SIG-M5 (cell line): ENCODE data around the gene CXCL11.
A peak's percentile ranks its signal among the peaks of the same experiment; 100 is the strongest.
"Not testable (repeated sequence)": the region's sequence is repeated elsewhere in the genome, so short reads cannot be mapped to it uniquely, and the experiment has no call there.

Experiments used
- DNase-seq: peaks from one replicate; lab custom pipeline; 2025; lab: John Stamatoyannopoulos, UW

The CXCL11 gene

GRCh38 chr4:76042241-76042998 is 6.5 kb upstream of the CXCL11 start:
- not testable (repeated sequence) for DNase-seq

GRCh38 chr4:76036855-76037254 is 985 bp upstream of the CXCL11 start:
- no peak for DNase-seq

DNA sequence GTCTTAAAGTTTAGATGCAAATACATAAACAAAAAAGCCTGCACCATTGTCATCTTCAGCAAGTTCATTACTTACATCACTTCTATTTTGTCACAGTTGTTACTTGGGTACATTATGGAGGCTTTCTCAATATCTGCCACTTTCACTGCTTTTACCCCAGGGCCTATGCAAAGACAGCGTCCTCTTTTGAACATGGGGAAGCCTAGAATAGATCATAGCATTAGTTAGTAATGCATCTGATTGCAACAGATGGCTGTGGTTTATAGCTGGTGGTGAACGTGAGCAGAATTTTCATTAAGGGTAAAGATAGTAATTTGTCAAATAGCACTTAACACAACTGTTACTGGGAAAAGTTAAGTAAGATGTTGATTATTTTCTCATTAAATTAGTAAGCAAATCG is 729 bp downstream of the CXCL11 start:
- DNase-seq: peak; percentile 81

DNA sequence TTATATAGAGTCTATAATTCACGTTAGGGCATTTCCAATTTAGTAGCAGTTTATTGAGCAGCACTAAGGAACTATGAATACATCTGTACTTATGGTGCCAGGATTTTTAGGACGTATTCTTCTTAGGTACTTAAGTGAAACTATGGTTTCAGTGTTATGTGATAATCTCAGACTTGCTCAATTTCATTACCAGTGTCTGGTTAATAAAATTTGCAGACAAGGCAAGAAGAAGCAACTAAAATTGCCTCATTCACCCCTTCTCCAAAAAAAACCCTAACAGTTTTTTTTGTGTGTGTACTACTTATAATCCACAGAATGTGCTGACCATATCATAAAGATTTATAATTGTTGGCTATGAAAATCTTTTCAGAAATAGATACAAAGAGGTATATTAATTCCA is 6.6 kb downstream of the CXCL11 start:
- no peak for DNase-seq

DNA sequence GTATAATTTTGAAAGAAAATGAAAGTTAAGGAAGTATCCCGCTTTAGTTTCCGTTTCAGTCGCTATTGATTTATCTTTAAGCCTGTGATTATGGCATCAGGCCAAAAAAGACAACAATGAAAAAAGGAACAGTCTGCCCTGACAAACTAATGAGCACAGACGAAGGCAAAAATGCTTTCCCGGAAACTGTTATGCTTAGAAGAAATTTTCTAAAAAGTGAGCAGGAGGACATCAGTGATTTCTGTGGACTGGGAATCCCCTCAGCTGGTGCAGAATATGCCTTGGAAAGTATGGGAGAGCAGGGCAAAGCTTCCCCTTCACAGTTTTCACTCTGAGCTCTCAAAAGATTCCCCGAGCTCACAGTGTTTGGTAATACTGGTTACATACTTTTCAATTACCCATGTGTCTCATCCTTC is 7.5 kb downstream of the CXCL11 start:
- DNase-seq: no peak

- no peak for DNase-seq
These were observed 11.8 kb downstream of the CXCL11 start for GRCh38 chr4:76024065-76024464.

- no peak for DNase-seq
These were observed 12.5 kb downstream of the CXCL11 start, which contains the start of gene CXCL10 for GRCh38 chr4:76023389-76023788. Gene CXCL10 (minus strand): TSS chr4:76023497. CDS start chr4:76023431, 66 bp downstream.

GRCh38 chr4:76022677-76023076 is 13.2 kb downstream of the CXCL11 start:
- no peak for DNase-seq

DNA sequence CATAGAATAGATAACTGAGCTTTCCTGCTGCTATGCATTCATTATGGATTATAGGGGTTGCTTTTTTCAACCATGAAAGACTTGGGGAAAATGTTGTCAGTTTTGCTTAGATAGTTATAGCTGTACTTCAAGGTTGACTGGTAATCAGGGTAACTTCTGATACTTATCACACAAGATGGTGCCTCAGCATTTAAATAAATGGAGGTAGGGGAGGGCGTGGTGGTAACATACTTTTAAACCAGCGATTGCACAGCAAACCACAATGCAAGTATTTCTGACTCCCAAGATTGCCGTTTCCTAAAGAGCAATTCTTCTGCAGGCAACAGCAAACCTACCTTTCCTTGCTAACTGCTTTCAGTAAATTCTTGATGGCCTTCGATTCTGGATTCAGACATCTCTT is 13.8 kb downstream of the CXCL11 start:
- no peak for DNase-seq

GRCh38 chr4:76017056-76017686 is 18.7 kb downstream of the CXCL11 start:
- no peak for DNase-seq

DNA sequence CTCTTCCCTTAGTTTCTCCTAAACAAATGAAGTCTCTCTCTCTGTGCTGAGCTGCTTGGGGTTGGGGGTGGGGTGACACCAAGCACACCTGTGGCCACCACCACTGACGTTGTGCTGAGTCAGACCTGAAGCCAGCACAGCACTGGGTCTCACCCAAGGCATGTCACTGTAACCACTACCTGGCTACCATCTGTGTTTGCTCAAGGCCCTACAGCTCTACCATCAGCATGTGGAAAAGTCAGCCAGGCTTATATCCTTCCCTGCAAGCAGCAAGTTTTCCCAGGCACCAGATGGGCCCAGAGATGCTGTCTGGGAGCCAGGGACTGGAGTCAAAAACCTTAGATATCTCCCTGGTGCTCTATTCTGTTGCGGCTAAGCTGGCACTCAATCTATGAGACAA is 19.5 kb downstream of the CXCL11 start:
- no peak for DNase-seq

DNA sequence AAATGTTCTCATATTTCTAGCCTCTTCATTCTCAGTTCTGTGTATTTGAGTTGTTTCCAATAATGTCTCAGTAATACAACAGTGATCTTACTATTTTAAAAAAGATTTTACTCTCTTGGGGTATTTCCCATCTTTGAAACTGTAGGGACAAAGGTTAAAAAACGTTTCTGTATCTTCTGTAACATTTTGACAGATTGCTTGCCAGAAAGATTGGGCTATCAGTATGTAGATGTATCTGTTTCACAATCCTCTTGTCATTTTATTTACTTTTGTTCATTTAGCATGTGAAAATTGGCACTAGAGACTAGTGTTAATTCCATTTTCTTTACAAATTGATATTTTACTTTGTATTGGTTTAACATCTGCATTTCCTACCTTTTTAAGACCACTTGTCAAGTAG is 22.3 kb downstream of the CXCL11 start:
- no peak for DNase-seq

GRCh38 chr4:76012388-76012801 is 23.5 kb downstream of the CXCL11 start:
- DNase-seq: no peak

DNA sequence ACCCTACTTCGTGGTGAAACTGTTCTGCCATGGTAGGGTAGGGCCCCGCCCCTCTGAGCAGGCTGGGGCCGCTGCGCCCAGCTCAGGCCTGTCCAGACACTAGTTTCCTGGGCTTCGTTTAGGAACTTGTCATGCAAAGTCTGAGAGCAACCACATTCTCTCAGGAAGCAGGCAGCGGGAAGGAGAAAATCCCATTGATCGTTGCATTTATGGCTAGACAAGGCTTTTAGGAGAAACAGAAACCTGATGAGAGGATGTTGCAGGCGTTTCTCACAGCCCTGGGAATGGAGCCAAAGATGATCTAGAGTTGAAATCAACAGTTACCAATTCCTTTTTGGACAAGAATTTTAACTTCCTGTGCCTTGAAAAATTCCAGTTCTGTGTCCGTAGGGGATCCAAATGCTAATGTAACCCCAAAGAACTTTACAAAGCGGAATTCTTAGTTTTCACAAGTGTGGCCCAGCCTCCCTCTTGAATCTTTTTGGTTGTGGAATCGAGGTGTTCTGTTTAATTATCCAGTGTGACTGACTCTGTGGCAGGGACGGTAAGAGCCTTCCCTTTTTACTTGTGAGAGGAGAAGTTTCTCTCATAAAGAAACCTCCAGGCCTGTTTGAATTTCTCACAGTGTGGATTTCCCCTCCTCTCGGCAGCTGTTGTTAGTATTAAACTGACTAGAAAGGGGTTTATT is 24.0 kb downstream of the CXCL11 start:
- no peak for DNase-seq

DNA sequence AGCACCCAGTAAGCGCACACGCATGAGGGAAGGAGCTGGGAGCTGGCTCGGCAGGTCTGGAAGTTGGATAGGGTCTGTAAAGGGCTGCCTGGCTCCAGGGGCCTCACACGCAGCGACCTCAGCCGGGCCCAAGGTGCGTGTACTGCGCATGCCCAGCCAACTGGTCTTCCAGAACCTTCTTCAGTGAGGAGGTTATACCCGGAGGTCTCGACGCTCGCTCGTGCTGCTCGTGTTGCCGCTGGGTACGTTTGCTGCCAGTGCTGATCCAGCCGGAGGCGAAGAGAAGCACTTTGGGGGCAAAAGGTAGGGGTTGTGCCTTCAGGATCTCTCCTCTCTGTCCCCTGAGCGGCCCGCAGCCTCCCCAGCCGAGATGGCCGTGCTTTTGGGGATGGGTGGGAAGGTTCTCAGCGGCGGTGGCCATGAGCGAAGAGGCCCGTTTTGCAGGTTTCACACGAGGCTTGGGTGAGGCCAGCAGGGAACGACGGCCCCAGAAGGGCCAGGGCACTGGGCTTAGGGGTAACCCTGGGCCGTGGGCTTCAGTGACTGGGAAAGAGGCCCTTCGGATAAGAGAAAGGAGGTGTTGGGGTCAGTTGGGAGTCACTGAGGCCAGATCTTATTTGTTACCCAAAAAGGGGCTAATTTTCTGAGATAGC is 24.7 kb downstream of the CXCL11 start:
- no peak for DNase-seq

DNA sequence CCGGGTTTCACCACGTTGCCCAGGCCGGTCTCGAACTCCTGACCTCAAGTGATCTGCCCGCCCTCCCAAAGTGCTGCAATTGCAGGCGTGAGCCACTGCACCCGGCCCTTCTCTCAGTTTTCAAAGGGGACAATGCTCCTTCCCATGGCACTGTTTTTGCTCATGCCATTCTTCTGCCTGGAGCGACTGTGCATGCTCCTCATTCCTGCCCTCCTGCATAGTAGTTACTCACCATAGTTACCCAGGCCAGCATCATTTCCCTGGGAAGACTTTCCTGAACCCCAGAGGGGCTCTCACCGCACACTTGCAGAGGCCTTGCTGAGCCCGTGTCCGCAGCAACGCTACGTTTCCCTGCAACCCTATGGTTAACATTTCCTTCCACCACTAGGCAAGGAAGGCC is 25.3 kb downstream of the CXCL11 start:
- DNase-seq: no peak

- DNase-seq: no peak
These were observed 26.6 kb downstream of the CXCL11 start for GRCh38 chr4:76009311-76009710.

DNA sequence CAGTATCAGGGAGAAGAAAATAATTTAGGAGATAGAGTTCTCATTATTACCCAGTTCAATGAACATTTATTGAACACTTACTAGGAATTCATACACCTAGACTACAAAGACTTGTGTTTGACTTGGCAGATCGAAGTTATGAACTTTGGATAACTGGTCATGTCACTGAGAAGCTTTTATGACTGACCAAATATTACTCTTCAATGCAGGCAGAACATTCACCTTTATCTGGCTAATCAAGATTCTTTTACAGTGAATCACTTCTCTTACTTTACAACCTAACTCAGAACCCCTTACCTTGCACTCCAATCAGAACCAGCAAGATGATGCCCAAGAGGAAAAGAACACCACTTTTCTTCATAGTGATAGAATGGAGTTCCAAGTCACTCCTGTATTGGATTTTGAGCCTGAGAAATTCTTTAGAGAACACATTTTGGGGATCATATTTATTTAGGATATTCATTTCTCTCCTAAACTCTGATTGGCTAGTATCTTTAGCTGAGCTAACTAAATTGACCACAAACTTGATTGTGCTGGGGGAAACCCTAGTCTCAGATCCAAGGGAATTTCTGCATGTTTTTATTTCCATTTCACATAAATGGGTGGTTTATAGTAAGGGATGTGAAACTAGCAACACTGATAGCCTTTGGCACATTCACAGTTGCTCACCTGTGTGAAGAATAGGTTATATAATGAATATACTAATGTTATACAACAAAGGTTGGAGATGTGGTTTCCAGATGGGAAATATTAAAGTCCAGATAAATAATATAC is 28.6 kb downstream of the CXCL11 start, which contains the start of gene CXCL9:
Gene CXCL9 (minus strand): TSS at position 421 of the 774 bp plus-strand sequence. CDS start 60 bp downstream, at position 361.
- DNase-seq: no peak

DNA sequence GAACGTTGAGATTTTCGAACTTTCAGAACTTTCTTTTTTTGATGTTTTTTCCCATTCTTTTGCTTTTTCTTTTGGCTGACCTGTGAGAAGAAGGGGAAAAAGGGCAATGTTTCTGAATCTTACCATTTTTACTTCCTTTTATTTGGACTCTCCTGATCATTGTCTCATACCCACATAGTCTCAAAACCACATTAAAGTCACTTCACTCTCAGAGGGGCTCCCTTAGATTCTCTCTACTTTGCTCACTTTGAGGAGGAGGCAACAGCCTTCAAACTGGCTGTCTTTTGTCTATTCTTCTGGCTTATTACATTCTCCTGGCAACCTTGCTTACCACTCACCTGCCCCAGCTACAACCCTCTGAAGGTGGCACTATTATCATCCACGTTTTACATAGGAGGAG is 32.2 kb downstream of the CXCL11 start:
- no peak for DNase-seq

GRCh38 chr4:76003035-76003434 is 32.8 kb downstream of the CXCL11 start:
- no peak for DNase-seq

DNA sequence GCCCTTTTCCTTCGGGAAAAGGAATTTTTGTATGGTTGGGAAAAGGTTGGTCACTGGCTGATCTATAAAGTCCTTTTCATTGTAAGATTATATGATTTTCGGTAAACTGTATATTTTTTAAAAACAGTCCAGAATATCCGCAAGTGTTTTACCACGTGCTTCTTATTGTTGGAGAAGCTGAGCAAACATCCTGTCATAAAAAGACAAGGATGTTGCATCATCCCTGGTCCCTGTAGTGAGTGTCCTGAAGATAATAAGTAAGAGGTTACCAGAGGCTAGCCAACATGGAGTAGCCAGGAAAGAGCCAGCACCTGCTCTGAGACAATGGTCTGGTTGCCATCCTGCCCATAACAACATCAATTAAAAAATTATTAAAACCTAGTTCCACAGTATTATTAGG is 33.7 kb downstream of the CXCL11 start:
- DNase-seq: peak; percentile 16

- no peak for DNase-seq
These were observed 34.2 kb downstream of the CXCL11 start for GRCh38 chr4:76001700-76002099.
